ENCODE results near the gene RBBP4.
A peak's percentile ranks its signal among the peaks of the same experiment; 100 is the strongest.
"Not testable (repeated sequence)": the region's sequence is repeated elsewhere in the genome, so short reads cannot be mapped to it uniquely, and the experiment has no call there.

Gene RBBP4

GRCh38 chr1:32696041-32696440 is 45.0 kb downstream of the RBBP4 start:
- no peak for DNase-seq

DNA sequence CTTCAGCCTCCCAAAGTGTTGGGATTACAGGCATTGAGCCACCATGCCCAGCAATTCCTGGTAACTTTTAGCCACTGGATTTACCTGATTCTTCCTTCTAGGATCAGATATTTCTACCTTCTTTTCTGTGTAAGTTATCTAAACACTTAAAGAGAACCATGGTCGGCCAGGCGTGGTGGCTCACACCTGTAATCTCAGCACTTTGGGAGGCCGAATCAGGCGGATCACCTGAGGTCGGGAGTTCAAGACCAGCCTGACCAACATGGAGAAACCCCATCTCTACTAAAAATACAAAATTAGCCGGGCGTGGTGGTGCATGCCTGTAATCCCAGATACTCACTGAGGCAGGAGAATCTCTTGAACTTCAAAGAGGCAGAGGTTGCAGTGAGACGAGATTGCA is 46.0 kb downstream of the RBBP4 start:
- not testable (repeated sequence) for DNase-seq

DNA sequence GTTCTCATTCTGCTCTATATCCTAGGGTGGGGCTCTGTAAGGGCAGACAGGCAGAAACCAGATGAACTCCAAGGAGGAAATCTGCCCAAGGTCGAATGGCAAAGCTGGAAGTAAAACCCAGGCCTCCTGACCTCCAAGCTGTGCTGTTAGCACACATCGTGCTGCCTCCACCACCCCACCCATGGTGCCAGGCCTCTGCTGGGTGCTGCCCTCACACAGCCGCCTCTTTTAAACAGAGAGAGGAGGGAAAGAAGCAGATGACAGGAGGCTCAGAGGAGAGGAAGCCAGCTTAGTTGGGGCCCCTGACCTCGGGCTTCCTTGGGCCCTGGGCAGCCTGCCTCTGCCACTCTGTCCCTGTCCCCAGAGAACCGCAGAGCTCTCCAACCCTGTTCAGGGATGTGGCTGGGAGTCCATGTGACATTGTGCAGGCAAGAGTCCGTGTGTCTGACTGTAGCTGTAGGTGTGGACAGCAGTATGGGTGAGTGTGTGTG is 50.5 kb downstream of the RBBP4 start:
- DNase-seq: no peak

- DNase-seq: peak; percentile 7
Measured at GRCh38 chr1:32701951-32702598, 51.1 kb downstream of the RBBP4 start.

GRCh38 chr1:32702599-32703478 is 51.8 kb downstream of the RBBP4 start, which contains the start of gene SYNC:
Gene SYNC, minus strand, starts transcription at chr1:32702770. Its CDS starts 110 bp downstream, at chr1:32702660.
- DNase-seq: no peak

DNA sequence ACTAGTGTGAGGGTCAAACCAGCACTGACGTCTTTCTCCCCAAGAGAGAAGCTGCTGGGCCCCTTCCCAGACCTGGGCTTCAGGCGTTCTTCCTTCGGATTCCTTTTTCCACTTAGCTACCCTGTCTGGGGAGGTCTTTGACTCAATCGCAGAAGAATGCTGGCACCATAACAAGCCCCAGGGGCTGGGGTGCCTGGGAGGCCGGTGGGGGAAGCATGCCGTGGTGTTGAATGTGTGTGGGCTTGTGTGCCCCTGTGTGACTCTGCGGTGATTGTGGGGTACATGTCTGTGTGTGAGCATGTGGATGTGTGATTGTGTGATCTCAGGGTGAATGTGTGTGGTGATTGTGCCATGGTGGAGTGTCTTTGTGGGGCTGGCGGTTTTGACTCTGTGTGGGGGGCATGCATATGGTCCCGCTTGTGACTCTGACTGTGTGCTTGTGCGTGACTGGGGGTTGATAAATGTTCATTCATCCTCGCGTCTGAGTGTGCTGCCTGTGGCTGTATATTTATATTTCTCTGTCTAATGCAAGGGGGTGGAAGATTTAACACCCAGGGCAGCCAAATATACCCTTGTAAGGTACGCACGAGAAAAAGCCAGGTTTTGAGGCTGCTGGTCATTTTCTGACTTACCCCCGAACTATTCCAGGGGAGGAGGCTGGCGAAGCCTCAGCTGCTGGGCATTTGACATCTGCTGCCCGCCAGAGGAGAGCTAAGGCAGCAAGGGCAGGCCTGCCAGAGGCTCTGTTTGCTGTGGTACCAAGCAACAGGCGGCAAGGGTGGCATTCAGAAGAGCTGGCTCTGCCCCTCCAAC is 52.7 kb downstream of the RBBP4 start:
- no peak for DNase-seq

DNA sequence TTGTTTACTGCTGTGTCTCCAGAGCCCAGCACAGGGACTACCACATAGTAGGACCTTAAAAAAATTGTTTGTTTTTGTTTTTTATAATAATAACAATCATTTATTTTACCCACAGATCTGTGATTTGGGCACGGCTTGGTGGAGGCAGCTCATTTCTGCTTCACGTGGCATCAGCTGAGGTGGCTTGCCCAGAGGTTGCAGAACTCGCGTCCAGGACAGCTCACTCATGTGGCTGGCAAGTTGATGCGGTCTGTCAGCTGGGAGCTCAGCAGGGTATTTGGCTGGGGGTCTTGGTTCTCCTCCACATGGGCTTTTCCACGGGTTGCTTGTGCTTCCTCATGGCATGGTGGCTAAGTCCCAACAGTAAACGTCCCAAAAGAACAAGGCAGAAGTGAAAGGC is 54.5 kb downstream of the RBBP4 start:
- DNase-seq: no peak

DNA sequence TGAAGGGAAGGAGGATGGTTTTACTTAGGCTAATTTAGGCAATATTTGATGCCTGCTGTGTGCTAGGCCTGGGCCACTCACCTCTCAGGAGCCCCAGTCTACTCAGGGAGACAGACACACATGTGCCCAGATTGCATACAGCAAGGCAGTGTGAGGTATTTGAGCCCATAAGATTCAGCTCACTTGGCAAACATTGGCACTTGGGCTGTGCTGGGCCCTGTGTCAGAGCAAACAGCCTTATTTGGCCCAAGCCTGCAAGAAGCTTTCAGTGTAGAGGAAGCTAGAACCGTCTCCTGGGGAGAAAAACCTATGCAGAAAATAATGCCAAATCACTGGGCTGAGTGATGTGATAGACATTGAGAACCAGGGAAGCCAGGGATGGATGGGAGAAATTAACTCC is 55.5 kb downstream of the RBBP4 start:
- DNase-seq: no peak

DNA sequence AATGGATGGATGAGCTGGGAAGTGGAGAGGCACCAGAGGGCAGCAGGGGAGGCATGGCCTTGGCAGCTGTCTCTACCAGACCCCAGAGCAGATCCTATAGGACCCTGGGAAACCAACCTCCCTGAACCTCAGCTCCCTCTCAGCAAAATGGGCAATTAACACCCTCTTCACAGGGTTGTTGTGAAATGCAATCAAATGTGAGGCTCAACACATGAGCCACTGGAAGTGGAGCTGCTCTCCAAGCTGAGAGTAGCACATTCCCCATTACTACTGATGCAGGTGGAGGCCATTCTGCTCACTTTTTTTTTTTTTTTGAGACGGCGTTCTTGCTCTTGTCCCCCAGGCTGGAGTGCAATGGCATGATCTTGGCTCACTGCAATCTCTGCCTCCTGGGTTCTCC is 58.1 kb downstream of the RBBP4 start:
- no peak for DNase-seq

DNA sequence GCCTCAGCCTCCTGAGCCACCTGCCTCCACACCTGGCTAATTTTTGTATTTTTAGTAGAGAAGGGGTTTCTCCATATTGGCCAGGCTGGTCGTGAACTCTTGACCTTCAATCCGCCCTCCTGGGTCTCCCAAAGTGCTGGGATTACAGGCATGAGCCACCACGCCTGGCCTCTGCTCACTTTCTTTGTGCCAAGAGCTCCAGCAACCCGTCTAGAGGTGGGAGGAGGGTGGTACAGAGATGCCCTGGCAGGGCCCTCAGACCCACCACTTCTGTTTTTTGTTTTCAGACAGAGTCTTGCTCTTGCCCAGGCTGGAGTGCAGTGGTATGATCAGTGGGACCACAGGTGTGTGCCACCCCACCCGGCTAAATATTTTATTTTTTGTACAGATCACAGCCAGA is 58.5 kb downstream of the RBBP4 start:
- DNase-seq: no peak

DNA sequence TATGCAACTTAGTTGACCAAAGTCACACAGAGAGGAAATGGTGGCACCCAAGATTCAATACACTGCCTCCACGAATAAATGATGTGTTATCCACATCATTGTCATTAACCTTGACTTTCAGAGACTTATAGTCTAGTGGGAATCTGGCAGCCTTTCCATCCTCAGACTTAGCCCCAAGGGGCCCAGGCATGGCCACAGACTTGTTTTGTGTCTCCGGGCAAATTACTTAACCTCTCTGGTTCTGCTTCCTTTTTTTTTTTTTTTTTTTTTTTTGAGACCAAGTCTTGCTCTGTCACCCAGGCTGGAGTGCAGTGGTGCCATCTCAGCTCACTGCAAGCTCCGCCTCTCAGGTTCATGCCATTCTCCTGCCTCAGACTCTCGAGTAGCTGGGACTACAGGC is 60.2 kb downstream of the RBBP4 start:
- DNase-seq: not testable (repeated sequence)

GRCh38 chr1:32713081-32713480 is 62.1 kb downstream of the RBBP4 start:
- no peak for DNase-seq

DNA sequence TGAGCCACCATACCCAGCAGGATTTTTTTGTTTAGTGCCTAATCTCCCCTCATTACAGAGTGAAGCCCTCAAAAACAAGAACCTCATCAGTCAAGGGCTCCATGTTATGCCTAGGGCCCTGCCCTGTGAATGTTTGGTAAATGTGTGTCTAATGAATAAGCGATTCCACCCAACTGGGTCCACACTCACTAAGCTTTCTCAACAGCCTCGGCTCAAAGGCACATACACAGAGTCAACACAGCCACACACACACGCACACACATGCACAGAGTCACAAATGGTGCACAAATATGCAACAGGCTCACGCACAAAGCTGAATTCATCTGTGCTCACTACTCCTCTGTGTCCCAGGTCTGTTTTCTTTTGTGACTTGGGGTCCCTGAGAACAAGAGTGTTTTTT is 63.3 kb downstream of the RBBP4 start:
- no peak for DNase-seq

- DNase-seq: no peak
Measured at GRCh38 chr1:32715901-32716311, 64.9 kb downstream of the RBBP4 start.

- DNase-seq: peak; percentile 71
Measured at GRCh38 chr1:32716312-32717148, 65.5 kb downstream of the RBBP4 start.

DNA sequence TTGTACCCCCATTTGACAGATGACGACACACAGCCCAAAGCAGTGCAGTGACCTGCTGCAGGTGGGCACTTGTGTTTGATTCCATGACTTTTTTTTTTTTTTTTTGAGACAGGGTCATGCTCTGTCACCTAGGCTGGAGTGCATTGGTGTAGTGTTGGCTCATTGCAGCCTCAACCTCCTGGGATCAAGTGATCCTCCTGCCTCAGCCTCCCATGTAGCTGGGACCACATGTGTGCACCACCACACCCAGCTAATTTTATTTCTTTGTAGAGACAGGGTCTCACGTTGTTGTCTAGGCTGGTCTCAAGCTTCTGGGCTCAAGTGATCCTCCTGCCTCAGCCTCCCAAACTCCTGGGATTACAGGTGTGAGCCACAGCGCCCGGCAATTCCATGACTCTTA is 66.5 kb downstream of the RBBP4 start:
- DNase-seq: no peak

DNA sequence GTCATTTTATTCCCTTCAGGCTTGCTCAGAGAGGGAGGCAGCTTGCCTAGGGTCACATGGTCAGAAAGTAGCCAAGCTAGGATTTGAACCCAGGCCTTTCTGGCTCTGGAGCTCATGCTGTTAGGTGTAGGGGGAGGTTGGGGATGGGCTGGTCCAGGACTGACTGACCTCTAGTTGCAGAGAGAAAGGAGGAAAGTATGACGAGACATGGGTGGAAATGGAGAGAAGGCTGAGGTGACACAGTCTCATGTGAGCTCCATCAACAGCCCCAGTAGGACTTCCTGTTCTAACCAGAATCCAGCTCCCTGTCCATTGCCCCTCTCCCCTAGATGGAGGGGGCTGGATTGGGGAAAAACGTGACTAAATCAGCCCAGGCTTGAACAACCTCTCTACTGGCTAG is 67.0 kb downstream of the RBBP4 start:
- DNase-seq: no peak

GRCh38 chr1:32718527-32718926 is 67.5 kb downstream of the RBBP4 start:
- no peak for DNase-seq

DNA sequence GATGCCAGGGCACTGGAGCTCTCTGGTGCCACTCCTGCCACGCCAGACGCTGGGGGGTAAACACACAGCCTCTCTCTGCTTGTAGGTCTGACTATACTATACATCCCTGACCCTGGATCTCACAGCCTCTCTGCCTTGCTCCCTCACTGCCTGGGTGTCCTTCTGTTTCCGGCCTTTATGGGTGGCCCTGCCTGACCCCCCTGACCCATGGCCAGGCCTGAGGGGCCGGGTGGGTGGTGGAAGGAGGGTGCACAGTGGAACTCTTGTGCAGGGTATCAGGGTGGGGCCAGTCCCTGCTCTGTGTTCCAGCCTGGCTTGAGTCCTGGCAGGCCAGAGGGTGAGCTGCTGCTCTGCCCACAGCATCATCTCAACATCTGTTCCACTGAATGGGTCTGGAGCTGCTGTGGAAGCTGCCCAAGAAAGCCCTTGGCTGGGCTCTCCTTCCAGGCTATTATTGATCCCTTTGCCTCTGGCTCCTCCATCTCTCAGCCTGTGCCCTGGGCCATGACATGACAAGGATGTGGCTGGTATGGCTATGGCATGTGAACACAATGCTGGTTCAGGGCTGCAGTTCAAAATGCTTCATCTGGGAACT is 68.8 kb downstream of the RBBP4 start:
- DNase-seq: no peak

GRCh38 chr1:32724678-32725614 is 73.9 kb downstream of the RBBP4 start:
- DNase-seq: no peak

DNA sequence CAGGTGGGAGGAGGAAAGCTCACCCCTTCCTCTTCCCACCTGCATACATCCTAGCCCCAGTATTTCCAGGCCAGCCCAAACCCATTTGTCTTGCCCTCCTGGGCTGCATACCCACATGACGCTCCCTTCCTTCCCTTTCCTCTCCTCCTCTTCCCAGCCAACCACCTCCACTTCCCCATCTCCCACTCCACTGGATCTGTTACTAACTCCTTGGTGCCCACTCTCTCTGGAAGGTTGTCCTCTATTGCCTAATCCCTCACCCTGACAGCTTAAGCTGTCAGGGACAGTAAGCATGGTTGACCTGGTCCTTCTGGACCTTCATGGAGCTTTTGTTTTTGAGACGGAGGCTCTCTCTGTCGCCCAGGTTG is 74.6 kb downstream of the RBBP4 start:
- DNase-seq: no peak

Data from NCI-H1092 (cell line).